Measurements from ENCODE around the gene IVL. TPM values are rescaled to one million over a fixed set of nuclear protein-coding genes. Genes with fewer than 3 reads are reported as not detected.

Gene IVL
- total and polyA plus RNA-seq, 7 donors = 0.03 to 1.2 TPM; not detected in 5

DNA sequence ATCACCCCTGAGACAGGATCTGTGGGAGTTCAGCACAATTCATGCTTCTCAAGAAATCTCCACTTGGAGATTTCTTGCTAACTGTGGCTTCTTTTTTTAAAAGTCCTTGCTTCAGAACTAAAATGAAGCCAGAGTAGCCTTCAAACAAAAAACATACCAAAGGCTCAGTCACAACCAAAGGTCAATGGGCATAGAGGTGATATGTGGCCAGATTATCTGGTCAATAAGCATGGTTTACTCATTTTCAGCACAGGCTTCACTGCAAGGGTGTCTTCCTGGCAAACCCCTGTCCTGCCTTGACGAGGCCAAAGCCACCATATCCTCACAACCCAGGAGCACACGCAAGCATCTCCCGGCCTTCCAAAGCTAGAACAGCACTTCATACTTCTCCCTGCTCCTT is 50.9 kb downstream of the IVL start:
- Histone ChIP-seq H3K4me1 (no peaks in the 10 kb centered on the region), H3K36me3 (no peaks in the 10 kb centered on the region), H3K9me3 (no peaks in the 10 kb centered on the region), H3K27ac (no peak overlapping the region), H3K4me3 (no peak overlapping the region), H3K27me3 (no peaks in the 10 kb centered on the region)
- WGBS, 2 donors = 73 to 84% methylated on average over 3 of the region's 3 CpGs
- intact Hi-C loops (cut with DNase I) = no loop called here
- no peak for DNase-seq
- TF ChIP-seq, protein P1, sequence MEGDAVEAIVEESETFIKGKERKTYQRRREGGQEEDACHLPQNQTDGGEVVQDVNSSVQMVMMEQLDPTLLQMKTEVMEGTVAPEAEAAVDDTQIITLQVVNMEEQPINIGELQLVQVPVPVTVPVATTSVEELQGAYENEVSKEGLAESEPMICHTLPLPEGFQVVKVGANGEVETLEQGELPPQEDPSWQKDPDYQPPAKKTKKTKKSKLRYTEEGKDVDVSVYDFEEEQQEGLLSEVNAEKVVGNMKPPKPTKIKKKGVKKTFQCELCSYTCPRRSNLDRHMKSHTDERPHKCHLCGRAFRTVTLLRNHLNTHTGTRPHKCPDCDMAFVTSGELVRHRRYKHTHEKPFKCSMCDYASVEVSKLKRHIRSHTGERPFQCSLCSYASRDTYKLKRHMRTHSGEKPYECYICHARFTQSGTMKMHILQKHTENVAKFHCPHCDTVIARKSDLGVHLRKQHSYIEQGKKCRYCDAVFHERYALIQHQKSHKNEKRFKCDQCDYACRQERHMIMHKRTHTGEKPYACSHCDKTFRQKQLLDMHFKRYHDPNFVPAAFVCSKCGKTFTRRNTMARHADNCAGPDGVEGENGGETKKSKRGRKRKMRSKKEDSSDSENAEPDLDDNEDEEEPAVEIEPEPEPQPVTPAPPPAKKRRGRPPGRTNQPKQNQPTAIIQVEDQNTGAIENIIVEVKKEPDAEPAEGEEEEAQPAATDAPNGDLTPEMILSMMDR (IDR thresholded peaks at IDR 0.05) = no peak
- TF ChIP-seq POLR2A (IDR thresholded peaks at IDR 0.05) = no peak
- TF ChIP-seq EP300 (IDR thresholded peaks at IDR 0.05) = no peak
- TF ChIP-seq POLR2AphosphoS5 (IDR thresholded peaks at IDR 0.05) = no peak

DNA sequence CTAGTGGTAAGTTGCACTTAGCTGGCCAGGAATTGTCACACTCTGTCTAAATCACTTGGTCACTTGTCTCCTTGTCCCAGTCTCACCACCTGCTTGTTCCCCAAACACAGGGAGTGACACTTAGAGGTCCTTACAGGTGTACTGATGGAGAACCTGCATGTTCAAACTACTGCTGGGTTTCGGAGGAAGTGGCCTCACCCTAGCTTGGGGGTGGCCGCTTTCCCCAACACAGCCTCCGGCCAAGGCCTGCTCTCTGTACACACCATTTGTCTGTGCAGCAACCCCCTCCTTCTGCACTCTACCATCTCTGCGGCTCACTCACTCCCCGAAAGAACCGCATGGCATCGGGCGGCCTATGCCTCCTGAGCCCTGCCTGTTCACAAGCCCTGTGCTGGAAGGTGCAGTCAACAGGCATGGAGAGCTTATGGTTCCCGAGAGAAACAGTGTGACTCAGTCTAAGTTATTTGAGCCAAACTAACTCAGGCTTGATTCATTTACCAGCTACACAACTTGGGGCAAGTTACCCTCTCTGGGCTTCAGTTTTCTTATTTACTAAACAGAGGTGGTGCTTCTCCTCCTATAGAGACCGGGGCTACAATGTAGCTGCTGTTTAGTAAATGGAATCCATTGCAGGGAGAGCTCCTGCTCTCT is 51.6 kb downstream of the IVL start:
- Histone ChIP-seq H3K36me3 (no peaks in the 10 kb centered on the region), H3K4me3 (no peak overlapping the region), H3K9me3 (no peaks in the 10 kb centered on the region), H3K4me1 (no peaks in the 10 kb centered on the region), H3K27ac (no peak overlapping the region), H3K27me3 (no peaks in the 10 kb centered on the region)
- intact Hi-C loops (cut with DNase I) = no loop called here
- WGBS, 2 donors = 93 to 94% methylated on average over 10 of the region's 10 CpGs
- no peak for DNase-seq
- TF ChIP-seq EP300 (IDR thresholded peaks at IDR 0.05) (no peak), POLR2AphosphoS5 (IDR thresholded peaks at IDR 0.05) (no peak), POLR2A (IDR thresholded peaks at IDR 0.05) (no peak)
- TF ChIP-seq, protein P1 (IDR thresholded peaks at IDR 0.05) = no peak

DNA sequence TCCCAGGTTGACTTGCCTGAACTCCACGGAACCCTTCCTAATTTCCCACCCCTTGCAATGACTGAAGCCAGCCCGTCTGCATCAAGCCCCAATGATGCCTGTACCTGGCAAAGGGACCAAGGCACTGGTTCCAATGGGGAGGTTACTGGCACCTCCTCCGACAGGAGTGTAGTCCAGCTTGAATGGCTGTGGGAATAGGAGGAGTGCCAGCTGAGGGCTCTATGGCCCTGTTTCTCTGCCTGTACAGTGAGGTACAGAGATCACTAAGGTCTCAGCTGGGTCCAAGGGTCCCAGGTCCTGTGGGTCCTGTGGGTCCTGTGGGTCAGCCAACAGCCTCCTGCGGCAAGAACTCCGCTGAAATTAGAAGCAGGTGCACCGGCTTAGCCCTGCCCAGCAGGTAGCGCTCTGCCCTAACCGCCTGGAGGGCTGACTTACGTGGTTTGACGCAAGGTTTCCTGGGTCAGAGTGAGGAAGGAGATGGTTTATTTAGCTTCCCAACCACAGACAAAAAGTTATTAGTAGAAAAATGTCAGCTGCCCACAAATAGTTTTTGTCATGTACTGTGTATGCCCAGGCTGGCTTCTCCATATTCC is 52.2 kb downstream of the IVL start:
- intact Hi-C loops (cut with DNase I) = no loop called here
- no peak for DNase-seq
- WGBS, 2 donors = 57 to 74% methylated on average over 10 of the region's 10 CpGs
- no peak overlapping the region for H3K4me3 ChIP-seq
- H3K27me3 ChIP-seq = no peaks in the 10 kb centered on the region
- no peaks in the 10 kb centered on the region for H3K9me3 ChIP-seq
- no peak overlapping the region for H3K27ac ChIP-seq
- H3K36me3 ChIP-seq = no peaks in the 10 kb centered on the region
- no peaks in the 10 kb centered on the region for H3K4me1 ChIP-seq
- TF ChIP-seq EP300 (IDR thresholded peaks at IDR 0.05) (no peak), POLR2A (IDR thresholded peaks at IDR 0.05) (no peak), POLR2AphosphoS5 (IDR thresholded peaks at IDR 0.05) (no peak)
- TF ChIP-seq, protein P1 (IDR thresholded peaks at IDR 0.05) = no peak

Other genes with a start within 250 kb of the IVL start
- not detected for gene LCE2D, start 245.2 kb upstream of the IVL start, total RNA-seq
- not detected for gene LCE2D, start 245.2 kb upstream of the IVL start, polyA plus RNA-seq
- gene LCE2C, start 233.3 kb upstream of the IVL start, total RNA-seq = not detected
- not detected for gene LCE2C, start 233.3 kb upstream of the IVL start, polyA plus RNA-seq
- not detected for gene LCE2B, start 222.4 kb upstream of the IVL start, total RNA-seq
- gene LCE2B, start 222.4 kb upstream of the IVL start, polyA plus RNA-seq = not detected
- not detected for gene LCE2A, start 210.2 kb upstream of the IVL start, total RNA-seq
- not detected for gene LCE2A, start 210.2 kb upstream of the IVL start, polyA plus RNA-seq
- not detected for gene LCE4A, start 200.4 kb upstream of the IVL start, total RNA-seq
- not detected for gene LCE4A, start 200.4 kb upstream of the IVL start, polyA plus RNA-seq
- gene KPRP, start 150.5 kb upstream of the IVL start, total RNA-seq = not detected
- gene KPRP, start 150.5 kb upstream of the IVL start, polyA plus RNA-seq = not detected
- gene LCE1F, start 133.4 kb upstream of the IVL start, total RNA-seq = not detected
- gene LCE1F, start 133.4 kb upstream of the IVL start, polyA plus RNA-seq = not detected
- gene LCE1E, start 122.3 kb upstream of the IVL start, total RNA-seq = not detected
- gene LCE1E, start 122.3 kb upstream of the IVL start, polyA plus RNA-seq = not detected
- gene LCE1D, start 111.8 kb upstream of the IVL start, total RNA-seq = not detected
- gene LCE1D, start 111.8 kb upstream of the IVL start, polyA plus RNA-seq = not detected
- not detected for gene LCE1C, start 101.9 kb upstream of the IVL start, total RNA-seq
- not detected for gene LCE1C, start 101.9 kb upstream of the IVL start, polyA plus RNA-seq
- not detected for gene LCE1B, start 96.6 kb upstream of the IVL start, total RNA-seq
- not detected for gene LCE1B, start 96.6 kb upstream of the IVL start, polyA plus RNA-seq
- gene LCE1A, start 81.1 kb upstream of the IVL start, total RNA-seq = not detected
- gene LCE1A, start 81.1 kb upstream of the IVL start, polyA plus RNA-seq = not detected
- gene LCE6A, start 65.7 kb upstream of the IVL start, total RNA-seq = not detected
- gene LCE6A, start 65.7 kb upstream of the IVL start, polyA plus RNA-seq = 1 to 10 TPM in 1 of 3 donors, not detected in 2; 2.4 TPM
- not detected for gene LCE7A, start 48.5 kb upstream of the IVL start, total RNA-seq
- gene LCE7A, start 48.5 kb upstream of the IVL start, polyA plus RNA-seq = not detected
- not detected for gene SMCP, start 30.2 kb upstream of the IVL start, total RNA-seq
- gene SMCP, start 30.2 kb upstream of the IVL start, polyA plus RNA-seq = not detected
- gene SPRR5, start 38.7 kb downstream of the IVL start, total RNA-seq = not detected
- not detected for gene SPRR5, start 38.7 kb downstream of the IVL start, polyA plus RNA-seq
- gene SPRR4, start 62.1 kb downstream of the IVL start, total RNA-seq = not detected
- gene SPRR4, start 62.1 kb downstream of the IVL start, polyA plus RNA-seq = not detected
- gene SPRR1A, start 75.5 kb downstream of the IVL start, total RNA-seq = not detected
- gene SPRR1A, start 75.5 kb downstream of the IVL start, polyA plus RNA-seq = not detected
- gene SPRR3, start 93.2 kb downstream of the IVL start, total RNA-seq = not detected
- gene SPRR3, start 93.2 kb downstream of the IVL start, polyA plus RNA-seq = 10 to 100 TPM in 1 of 3 donors, 1 to 10 TPM in 1, not detected in 1; 2.1 to 13.2 TPM
- not detected for gene SPRR1B, start 122.7 kb downstream of the IVL start, total RNA-seq
- gene SPRR1B, start 122.7 kb downstream of the IVL start, polyA plus RNA-seq = 1 to 10 TPM in 1 of 3 donors, under 1 TPM in 1, not detected in 1; 0.19 to 3.0 TPM
- not detected for gene SPRR2D, start 132.6 kb downstream of the IVL start, total RNA-seq
- gene SPRR2D, start 132.6 kb downstream of the IVL start, polyA plus RNA-seq = under 1 TPM in 1 of 3 donors, not detected in 2; 0.29 TPM
- not detected for gene SPRR2A, start 149.0 kb downstream of the IVL start, total RNA-seq
- gene SPRR2A, start 149.0 kb downstream of the IVL start, polyA plus RNA-seq = 1 to 10 TPM in 1 of 3 donors, under 1 TPM in 1, not detected in 1; 0.42 to 2.4 TPM
- gene SPRR2B, start 163.1 kb downstream of the IVL start, total RNA-seq = not detected
- not detected for gene SPRR2B, start 163.1 kb downstream of the IVL start, polyA plus RNA-seq
- not detected for gene SPRR2E, start 186.0 kb downstream of the IVL start, total RNA-seq
- 1 to 10 TPM in 1 of 3 donors, under 1 TPM in 1, not detected in 1; 0.16 to 1.8 TPM for gene SPRR2E, start 186.0 kb downstream of the IVL start, polyA plus RNA-seq
- gene SPRR2F, start 205.0 kb downstream of the IVL start, total RNA-seq = not detected
- not detected for gene SPRR2F, start 205.0 kb downstream of the IVL start, polyA plus RNA-seq
- gene SPRR2G, start 242.3 kb downstream of the IVL start, total RNA-seq = not detected
- gene SPRR2G, start 242.3 kb downstream of the IVL start, polyA plus RNA-seq = not detected